GM12892 (cell line): Measurements from ENCODE around the gene STXBP3.

Experiments used
- POLR2A ChIP-seq: IDR thresholded peaks from 2 replicates; pipeline ENCODE4 v1.6.1; 2011; ENCODE audit warnings: low read depth, low read length, control low read depth
- TAF1 ChIP-seq: IDR thresholded peaks from 2 replicates; pipeline ENCODE4 v1.6.1; 2011; ENCODE audit warnings: low read depth, mild to moderate bottlenecking, control low read depth, low read length, borderline replicate concordance

DNA sequence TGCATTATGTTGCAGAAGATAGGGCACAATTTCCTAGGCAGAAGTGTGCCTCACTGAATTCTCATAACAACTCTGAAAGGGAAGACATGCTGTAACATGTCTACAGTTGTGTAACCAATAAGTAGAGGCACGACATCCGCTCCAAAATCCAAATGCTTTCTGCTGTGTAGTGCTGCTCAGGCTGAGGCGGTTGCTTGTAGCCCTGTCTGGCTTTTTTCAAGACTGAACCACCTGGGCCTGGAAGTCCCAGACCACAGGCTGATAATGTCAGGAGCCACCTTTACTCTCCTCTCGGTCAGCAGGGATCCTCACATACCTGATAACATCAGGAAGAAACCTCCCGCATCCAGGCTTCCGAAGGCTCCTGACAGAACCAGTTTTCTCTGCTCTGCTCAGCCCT, 99.5 kb downstream of the STXBP3 start:
- TF ChIP-seq POLR2A: no peak
- TF ChIP-seq TAF1: no peak
